Stimulated activated CD4-positive, alpha-beta T cell treated with anti-CD3 and anti-CD28 coated beads, Interleukin-4, amount 100 ng/mL, for 1 hour (primary cell): Measurements from ENCODE around the gene VPS11.

Experiments
- DNase-seq: peaks from one replicate; pipeline ENCODE4 v3.0.0-alpha.2; 2020

Gene VPS11

DNA sequence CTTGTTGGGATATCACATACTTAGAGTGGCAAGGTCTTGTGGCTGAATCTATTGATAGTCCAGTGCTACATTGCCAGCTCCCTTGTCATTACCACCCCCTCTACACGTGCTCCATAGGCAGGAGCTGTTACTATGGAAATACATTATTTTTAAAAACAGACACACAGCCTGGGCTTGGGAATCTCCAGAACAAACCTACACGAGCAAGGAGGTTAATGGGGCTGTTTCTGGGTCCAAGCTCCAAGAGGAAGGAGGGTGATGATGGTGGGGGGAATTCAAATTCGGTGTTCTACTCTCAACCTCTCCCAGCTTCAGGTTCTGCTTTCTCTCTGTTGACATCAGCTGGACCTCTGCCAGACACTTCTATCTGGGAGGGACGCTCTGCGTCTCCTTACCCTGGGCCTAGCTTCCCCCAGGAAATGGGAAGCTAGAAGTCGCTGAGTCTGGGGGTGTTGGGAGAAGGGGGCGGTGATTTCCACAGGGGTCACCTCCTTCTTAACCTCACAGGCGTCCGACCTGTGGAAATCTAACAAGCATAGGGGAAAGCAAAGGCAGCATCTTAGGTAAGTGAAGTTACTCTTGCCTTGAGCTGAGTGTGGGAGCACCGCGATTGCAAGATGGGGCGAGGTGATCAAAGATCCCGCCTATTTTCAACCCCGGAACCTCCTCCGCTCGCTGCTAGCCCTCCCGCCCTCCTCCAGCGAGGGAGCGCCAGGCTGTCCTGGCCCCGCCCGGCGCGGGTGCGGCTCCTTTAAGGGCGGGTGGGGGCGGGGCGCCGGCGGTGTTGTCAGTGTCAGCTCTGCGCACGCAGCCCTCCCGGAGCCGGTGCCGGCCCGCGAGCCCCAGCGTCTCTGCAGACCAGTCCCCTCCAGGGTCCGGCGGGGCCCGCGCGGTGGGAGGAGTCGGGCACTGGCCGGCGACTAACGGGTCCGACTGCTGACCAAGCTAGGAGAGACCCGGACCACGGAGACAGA, 39.2 kb downstream of the VPS11 start, which contains the start of gene C2CD2L:
TSS of gene C2CD2L (plus strand) at position 781 of the 974 bp plus-strand sequence. CDS start 398 bp downstream, outside the sequence.
- DNase-seq, result peak; percentile 89

GRCh38 chr11:119107538-119108145, 40.0 kb downstream of the VPS11 start:
- no peak for DNase-seq

- DNase-seq, result no peak
Observed at GRCh38 chr11:119108146-119108856, 40.7 kb downstream of the VPS11 start.

DNA sequence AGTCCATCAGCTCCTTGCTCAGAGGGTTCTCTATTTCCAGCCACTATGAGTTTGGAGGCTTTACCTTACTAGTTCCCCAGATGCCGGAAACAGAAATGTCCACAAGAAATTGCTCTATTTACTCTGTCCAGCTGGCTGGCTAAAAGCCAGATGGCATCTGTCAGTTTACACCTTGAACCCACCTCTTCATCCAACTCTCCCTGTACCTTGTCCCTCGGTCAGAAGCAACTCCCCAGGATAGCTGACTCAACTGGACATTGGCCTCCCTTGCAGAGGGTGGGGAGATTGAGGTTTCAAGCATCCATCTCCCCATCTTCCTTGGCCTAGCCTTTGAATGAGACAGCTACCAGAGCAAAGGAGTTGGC, 41.2 kb downstream of the VPS11 start:
- DNase-seq, result no peak

GRCh38 chr11:119109843-119110242, 42.2 kb downstream of the VPS11 start:
- no peak for DNase-seq

- DNase-seq, result no peak
Observed at GRCh38 chr11:119110439-119110838, 42.8 kb downstream of the VPS11 start.

DNA sequence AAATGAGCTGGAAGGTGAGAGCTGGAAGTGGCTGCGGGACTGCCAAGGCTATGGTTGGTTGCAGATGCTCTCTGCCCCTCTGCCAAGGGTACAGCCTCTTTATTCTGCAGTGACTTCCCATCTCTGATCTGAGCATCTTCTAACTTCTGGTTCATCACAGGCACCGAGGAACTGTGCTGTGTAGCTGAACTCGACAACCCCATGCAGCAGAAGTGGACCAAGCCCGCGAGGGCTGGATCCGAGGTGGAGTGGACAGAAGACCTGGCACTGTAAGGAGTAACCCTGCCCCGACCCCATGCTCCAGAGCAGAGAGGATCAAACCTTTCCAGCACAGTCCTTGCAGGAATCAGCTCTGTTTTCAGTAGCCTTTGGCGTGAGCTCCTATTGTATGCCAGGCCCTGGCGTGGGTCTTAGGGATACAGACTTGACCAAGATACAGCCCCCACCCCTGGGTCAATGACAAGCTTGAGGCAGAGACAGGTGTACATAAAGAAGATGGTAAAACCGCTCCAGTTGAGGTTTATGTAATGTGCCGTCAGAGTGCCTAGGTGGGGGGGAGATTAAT, 43.8 kb downstream of the VPS11 start:
- no peak for DNase-seq

- DNase-seq, result no peak
Observed at GRCh38 chr11:119112314-119113020, 44.8 kb downstream of the VPS11 start.

DNA sequence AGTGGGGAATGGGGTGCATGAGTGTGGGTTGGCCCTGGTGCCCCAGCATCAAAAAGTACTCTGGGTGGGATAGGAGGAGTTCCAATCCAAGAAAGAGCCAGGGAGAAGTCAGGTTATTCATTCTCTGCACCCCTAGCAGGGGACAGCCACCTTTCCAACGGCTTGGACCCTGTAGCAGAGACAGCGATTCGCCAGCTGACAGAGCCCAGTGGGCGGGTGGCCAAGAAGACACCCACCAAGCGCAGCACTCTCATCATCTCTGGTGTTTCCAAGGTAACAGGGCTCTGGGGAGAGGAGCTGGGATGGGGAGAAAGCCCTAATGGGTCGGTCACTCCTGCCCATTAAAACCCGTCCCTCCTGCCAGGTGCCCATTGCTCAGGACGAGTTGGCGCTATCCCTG, 46.1 kb downstream of the VPS11 start:
- no peak for DNase-seq

GRCh38 chr11:119114351-119114750, 46.7 kb downstream of the VPS11 start:
- DNase-seq, result no peak

DNA sequence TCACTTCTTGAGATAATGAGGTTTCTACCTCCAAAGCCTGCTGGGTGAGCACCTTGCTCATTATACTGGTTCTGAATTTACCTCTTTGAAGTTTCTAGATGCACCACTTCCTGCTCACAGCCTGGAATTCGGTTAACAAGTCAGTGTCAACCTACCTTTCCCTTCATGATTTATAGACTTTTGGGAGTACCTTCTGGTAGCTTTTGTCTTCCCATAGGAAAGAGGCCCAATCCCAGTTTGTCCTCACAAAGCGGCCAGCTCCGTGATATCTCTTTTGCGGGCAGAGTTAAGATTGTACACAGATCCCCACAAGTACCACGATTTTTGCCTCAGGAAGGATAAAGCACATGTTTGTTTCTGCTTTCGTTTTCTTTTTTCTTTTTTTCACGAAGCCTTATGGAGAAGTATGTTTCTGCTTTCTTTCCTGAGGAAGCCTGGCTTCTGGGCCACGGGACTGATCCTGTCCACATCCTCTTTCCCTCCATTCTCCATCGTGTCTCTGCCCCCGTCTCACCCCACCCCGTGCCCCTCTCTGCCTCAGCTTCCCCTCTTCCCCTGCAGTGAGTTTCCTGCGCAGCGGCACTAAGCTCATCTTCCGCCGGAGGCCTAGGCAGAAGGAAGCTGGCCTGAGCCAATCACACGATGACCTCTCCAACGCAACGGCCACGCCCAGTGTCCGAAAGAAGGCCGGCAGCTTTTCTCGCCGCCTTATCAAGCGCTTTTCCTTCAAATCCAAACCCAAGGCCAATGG, 48.0 kb downstream of the VPS11 start:
- DNase-seq, result peak; percentile 33

DNA sequence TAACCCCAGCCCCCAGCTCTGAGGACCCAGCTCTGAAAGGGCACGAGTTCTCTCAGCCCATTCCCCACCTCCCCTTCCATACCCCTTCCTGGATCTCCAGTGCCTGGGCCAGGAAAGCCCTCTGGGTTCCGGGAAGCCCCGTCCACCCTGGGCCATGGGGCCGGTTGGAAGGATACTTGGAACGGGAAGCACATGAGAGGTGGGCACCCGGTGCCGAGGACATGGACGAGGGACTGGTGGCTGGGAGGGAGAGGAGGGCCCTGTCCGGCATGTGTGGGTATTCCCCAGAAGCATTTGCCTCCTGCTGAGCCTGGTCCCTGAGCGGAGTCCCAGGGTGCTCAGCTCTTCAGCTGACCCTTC, 48.6 kb downstream of the VPS11 start:
- no peak for DNase-seq

DNA sequence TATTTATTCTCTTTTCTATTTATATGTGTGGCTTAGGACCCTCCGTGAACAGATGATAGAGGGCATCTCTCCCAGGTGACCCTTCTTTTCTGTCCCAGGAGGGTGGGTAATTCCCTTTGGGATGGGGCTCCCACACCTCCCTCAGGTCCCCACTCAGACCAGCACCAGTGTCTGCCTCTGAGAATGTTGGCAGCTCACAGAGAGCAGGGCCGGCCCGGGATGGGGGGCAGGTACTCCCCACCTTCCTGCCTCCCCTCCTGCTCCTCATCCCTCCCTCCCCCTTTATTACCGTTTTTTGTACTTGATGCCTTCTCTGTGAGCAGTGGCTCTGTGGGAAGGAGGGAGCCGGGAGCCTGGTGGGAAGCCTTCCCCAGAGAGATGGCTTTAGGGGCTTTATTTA, 49.0 kb downstream of the VPS11 start:
- DNase-seq, result no peak

GRCh38 chr11:119117004-119117706, 49.5 kb downstream of the VPS11 start:
- no peak for DNase-seq

GRCh38 chr11:119118227-119118626, 50.6 kb downstream of the VPS11 start:
- DNase-seq, result no peak

DNA sequence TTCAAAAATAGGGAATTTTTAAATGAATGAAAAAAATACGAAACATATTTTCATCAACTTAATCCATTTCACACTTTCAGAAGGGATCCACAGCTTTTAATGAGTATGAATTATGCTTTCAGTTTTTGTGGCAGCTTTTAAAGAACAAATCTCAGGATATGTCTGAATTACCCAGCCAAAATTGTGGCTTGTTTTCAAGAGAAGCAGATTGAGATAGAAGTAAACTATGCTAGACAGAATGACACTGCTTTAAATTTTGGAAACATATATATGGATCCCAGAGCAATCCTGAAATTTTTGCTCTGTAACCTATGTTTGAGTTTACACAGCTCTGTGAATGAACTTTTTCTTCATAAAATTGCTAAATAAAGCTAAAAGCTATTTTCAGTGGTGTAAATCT, 51.3 kb downstream of the VPS11 start:
- no peak for DNase-seq

- DNase-seq, result no peak
Observed at GRCh38 chr11:119120639-119121007, 53.0 kb downstream of the VPS11 start.

- peak; percentile 100 for DNase-seq
Observed at GRCh38 chr11:119121008-119121810, 53.6 kb downstream of the VPS11 start, which contains the start of gene HINFP. Gene HINFP (plus strand): TSS chr11:119121580. CDS start chr11:119126945, 5,365 bp downstream.

- DNase-seq, result no peak
Observed at GRCh38 chr11:119121811-119122124, 54.1 kb downstream of the VPS11 start.

DNA sequence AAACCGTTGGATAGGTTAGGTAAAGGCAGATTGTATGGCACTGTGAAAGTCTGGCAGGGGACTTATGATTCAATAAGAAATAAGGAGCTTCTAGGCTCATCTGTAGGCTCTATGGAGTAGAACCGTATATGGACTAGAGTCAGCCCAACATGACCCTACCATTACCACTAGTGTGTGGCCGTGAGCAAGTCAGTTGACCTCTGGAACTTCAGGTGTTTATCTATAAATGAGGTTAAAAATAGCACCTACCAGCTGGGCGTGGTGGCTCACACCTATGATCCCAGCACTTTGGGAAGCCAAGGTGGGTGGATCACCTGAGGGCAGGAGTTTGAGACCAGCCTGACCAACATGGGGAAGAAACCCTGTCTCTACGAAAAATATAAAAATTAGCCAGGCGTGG, 58.2 kb downstream of the VPS11 start:
- no peak for DNase-seq
